OCI-LY7 (cell line): ENCODE data around the gene SYT9. TPM values are rescaled to one million over a fixed set of nuclear protein-coding genes. Genes with fewer than 3 reads are reported as not detected.

Experiments
- BruUV-seq: library from RNA; stranded (reverse); fragments of 400-500 nt; replicated peaks from 2 replicates; lab custom pipeline; 2021; lab: Mats Ljungman, UMichigan
- CTCF ChIA-PET: fragments of 300-600 bp; sonication (Branson Sonifier 250); formaldehyde crosslinking; loops from one replicate; lab custom pipeline; 2022; ENCODE audit warnings: antibody characterized with exemption; ENCODE audit not compliant: unreplicated experiment; lab: Charles Lee
- POLR2A ChIA-PET: fragments of 300-600 bp; sonication (Branson Sonifier 250); formaldehyde crosslinking; loops from one replicate; lab custom pipeline; 2022; ENCODE audit warnings: antibody characterized with exemption; lab: Charles Lee
- DNase-seq: peaks from one replicate; pipeline ENCODE4 v3.0.0-alpha.2; 2015; ENCODE audit warnings: low spot score
- H2AFZ ChIP-seq: fragments of 200-600 bp; sonication (generic), shearing (Covaris generic); 2 replicates; pipeline ENCODE4 v1.6.1; 2014; ENCODE audit warnings: mild to moderate bottlenecking, antibody characterized with exemption, low read length, moderate library complexity
- H3K27ac ChIP-seq: fragments of 200-600 bp; sonication (generic); 2 replicates; pipeline ENCODE4 v1.5.1; 2014; ENCODE audit warnings: mixed run types, low read depth, mild to moderate bottlenecking, moderate library complexity, low read length, inconsistent platforms; ENCODE audit not compliant: poor library complexity, severe bottlenecking
- H3K36me3 ChIP-seq: fragments of 200-600 bp; sonication (generic); 2 replicates; pipeline ENCODE4 v1.6.1; 2014; ENCODE audit warnings: mild to moderate bottlenecking, antibody characterized with exemption, low read length, moderate library complexity, mixed read lengths; ENCODE audit not compliant: insufficient read depth
- H3K4me1 ChIP-seq: fragments of 200-600 bp; sonication (generic); 2 replicates; pipeline ENCODE4 v1.5.1; 2014; ENCODE audit warnings: mild to moderate bottlenecking, low read length; ENCODE audit not compliant: insufficient read depth, poor library complexity, severe bottlenecking
- H3K4me2 ChIP-seq: fragments of 200-600 bp; sonication (generic); 2 replicates; pipeline ENCODE4 v1.6.1; 2014; ENCODE audit warnings: mild to moderate bottlenecking, low read length
- H3K4me3 ChIP-seq: fragments of 200-600 bp; sonication (generic); 2 replicates; pipeline ENCODE4 v1.5.1; 2014; ENCODE audit warnings: mild to moderate bottlenecking, low read depth, low read length; ENCODE audit not compliant: poor library complexity, severe bottlenecking
- H3K79me2 ChIP-seq: fragments of 200-600 bp; sonication (generic); 2 replicates; pipeline ENCODE4 v1.6.1; 2016; ENCODE audit warnings: low read depth, mild to moderate bottlenecking, low read length, moderate library complexity, mixed read lengths; ENCODE audit not compliant: insufficient read depth
- H3K9me2 ChIP-seq: fragments of 200-600 bp; sonication (generic); 2 replicates; pipeline ENCODE4 v1.6.1; 2016; ENCODE audit warnings: mild to moderate bottlenecking, low read length, mixed read lengths; ENCODE audit not compliant: insufficient read depth
- H3K9me3 ChIP-seq: fragments of 200-600 bp; sonication (generic); 2 replicates; pipeline ENCODE4 v1.6.1; 2014; ENCODE audit warnings: mild to moderate bottlenecking, mixed run types, low read length, mixed read lengths
- H4K20me1 ChIP-seq: fragments of 200-600 bp; sonication (generic); 2 replicates; pipeline ENCODE4 v1.6.1; 2014; ENCODE audit warnings: mild to moderate bottlenecking, antibody characterized with exemption, low read length, moderate library complexity, mixed read lengths; ENCODE audit not compliant: insufficient read depth
- EZH2phosphoT487 ChIP-seq: fragments of 200-600 bp; sonication (generic); IDR thresholded peaks from 2 replicates; pipeline ENCODE4 v1.6.1; 2018; ENCODE audit warnings: low read depth, borderline replicate concordance, mild to moderate bottlenecking, mixed run types, antibody characterized with exemption, low read length, moderate library complexity, mixed read lengths
- intact Hi-C: fragments of 100-400 bp; cut with micrococcal nuclease; formaldehyde crosslinking; loops from one replicate; pipeline ENCODE4 v1.10.0; 2022; ENCODE audit not compliant: unreplicated experiment
- total RNA-seq, 2 experiments: library from RNA; depleted of rRNA in 1 of 2; stranded (reverse); fragments of >200 nt in 1 of 2; shearing (Covaris generic) in 1 of 2; gene quantifications; 2 replicates each; pipeline ENCODE4 v1.2.3, GENCODE V29; 2014 to 2022
- TF ChIP-seq, protein P1 (sequence below): fragments of 200-600 bp; sonication (generic); conservative IDR thresholded peaks from 2 replicates; pipeline ENCODE4 v1.5.1; 2014; ENCODE audit warnings: mild to moderate bottlenecking, antibody characterized with exemption, low read length, moderate library complexity, mixed read lengths

SYT9 gene
- total RNA-seq, 2 experiments from 2014 or later, result 0.19 TPM; not detected in 1

DNA sequence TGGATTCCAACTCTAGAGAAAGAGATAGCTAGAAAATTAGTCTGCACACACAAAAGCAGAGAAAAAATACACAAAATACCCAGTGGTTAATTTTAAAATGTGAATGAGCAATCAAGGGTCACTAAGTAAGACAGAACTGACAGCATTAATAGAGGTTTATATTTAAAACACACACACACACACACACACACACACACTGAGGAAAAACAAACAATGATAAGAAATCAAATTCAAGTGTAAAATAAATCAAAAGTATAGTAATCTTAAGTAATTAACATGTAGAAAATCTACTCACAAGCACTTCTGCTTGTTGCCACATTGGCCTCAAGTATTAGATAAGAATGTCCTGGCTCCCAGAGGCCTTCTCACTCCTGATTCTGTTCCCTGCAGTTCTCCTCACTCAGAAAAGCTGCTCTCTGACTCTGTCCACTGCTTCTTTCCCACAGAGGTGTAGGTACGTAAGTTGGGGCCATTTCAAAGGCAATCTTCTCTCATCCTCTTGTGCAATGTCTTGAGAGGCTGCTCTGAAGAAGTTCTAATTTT is 200.3 kb downstream of the SYT9 start:
- Histone ChIP-seq H3K4me1 (peaks cover 7% of the 10 kb centered on the region), H3K27ac (no peak overlapping the region), H3K9me2 (no peaks in the 10 kb centered on the region), H3K9me3 (no peaks in the 10 kb centered on the region), H3K36me3 (no peaks in the 10 kb centered on the region), H2AFZ (no peak overlapping the region), H3K4me3 (no peak overlapping the region), H4K20me1 (no peaks in the 10 kb centered on the region), H3K79me2 (no peaks in the 10 kb centered on the region), H3K4me2 (no peak overlapping the region)
- DNase-seq, result no peak
- POLR2A ChIA-PET, result no interaction called here
- BruUV-seq, result no TSS peak
- no peak for TF ChIP-seq EZH2phosphoT487
- TF ChIP-seq, protein P1, sequence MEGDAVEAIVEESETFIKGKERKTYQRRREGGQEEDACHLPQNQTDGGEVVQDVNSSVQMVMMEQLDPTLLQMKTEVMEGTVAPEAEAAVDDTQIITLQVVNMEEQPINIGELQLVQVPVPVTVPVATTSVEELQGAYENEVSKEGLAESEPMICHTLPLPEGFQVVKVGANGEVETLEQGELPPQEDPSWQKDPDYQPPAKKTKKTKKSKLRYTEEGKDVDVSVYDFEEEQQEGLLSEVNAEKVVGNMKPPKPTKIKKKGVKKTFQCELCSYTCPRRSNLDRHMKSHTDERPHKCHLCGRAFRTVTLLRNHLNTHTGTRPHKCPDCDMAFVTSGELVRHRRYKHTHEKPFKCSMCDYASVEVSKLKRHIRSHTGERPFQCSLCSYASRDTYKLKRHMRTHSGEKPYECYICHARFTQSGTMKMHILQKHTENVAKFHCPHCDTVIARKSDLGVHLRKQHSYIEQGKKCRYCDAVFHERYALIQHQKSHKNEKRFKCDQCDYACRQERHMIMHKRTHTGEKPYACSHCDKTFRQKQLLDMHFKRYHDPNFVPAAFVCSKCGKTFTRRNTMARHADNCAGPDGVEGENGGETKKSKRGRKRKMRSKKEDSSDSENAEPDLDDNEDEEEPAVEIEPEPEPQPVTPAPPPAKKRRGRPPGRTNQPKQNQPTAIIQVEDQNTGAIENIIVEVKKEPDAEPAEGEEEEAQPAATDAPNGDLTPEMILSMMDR, result no peak
- intact Hi-C loops, result no loop called here
- CTCF ChIA-PET, result no interaction called here

DNA sequence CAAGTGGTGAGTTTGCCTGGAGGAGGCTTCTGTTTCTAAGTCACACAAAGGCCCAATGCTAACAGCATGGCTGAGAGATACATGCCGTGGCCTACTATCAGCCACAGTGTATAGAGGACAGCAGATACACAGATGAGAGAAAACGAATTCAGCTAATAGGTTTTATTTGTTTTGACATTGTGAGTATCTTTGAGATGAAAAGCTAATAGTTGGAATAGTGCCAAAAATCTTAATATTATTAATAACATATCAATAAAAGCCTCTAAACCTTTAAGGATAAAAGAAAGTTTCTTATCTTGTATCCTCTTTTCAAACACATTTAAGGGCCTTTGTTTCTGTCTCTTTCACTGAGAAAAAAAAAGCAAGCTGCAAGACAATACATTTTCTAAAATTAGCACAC is 203.2 kb downstream of the SYT9 start:
- Histone ChIP-seq H3K4me2 (no peak overlapping the region), H3K9me3 (no peaks in the 10 kb centered on the region), H3K4me3 (no peak overlapping the region), H3K79me2 (no peaks in the 10 kb centered on the region), H4K20me1 (no peaks in the 10 kb centered on the region), H3K9me2 (no peaks in the 10 kb centered on the region), H2AFZ (no peak overlapping the region), H3K4me1 (peaks cover under 1% of the 10 kb centered on the region), H3K27ac (no peak overlapping the region), H3K36me3 (no peaks in the 10 kb centered on the region)
- intact Hi-C loops, result no loop called here
- no TSS peak for BruUV-seq
- no peak for TF ChIP-seq EZH2phosphoT487
- TF ChIP-seq, protein P1, result no peak
- no peak for DNase-seq
- POLR2A ChIA-PET, result interaction anchor here (0.6 to 1.4 kb wide), 4 partner anchors 9 to 1481 kb away, joined by 3 to 7 read pairs (median 4); no protein-coding TSS in a partner anchor
- CTCF ChIA-PET, result no interaction called here

DNA sequence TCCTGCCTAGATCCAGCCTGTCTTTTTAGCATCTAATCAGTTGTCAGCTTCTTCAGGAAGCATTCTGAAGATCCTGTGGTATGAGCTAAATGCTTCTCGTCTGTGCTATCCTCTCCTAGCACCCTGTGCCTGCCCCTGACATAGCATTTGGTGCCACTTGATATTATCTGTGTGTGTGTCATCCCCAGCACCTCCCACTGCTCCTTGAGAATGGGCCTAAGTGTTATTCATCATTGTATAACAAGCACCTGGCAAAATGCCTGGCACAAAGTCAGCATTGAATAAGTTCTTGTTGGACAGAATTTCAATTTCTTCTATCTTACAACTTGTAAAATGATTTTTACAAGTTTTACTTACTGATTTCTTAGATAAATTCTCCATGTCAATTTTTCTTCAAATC is 205.5 kb downstream of the SYT9 start:
- Histone ChIP-seq H3K36me3 (no peaks in the 10 kb centered on the region), H2AFZ (no peak overlapping the region), H3K27ac (no peak overlapping the region), H3K79me2 (no peaks in the 10 kb centered on the region), H4K20me1 (no peaks in the 10 kb centered on the region), H3K4me3 (no peak overlapping the region), H3K4me1 (no peaks in the 10 kb centered on the region), H3K4me2 (no peak overlapping the region), H3K9me3 (no peaks in the 10 kb centered on the region), H3K9me2 (no peaks in the 10 kb centered on the region)
- POLR2A ChIA-PET, result no interaction called here
- DNase-seq, result no peak
- no TSS peak for BruUV-seq
- CTCF ChIA-PET, result no interaction called here
- TF ChIP-seq, protein P1, result no peak
- no peak for TF ChIP-seq EZH2phosphoT487
- intact Hi-C loops, result no loop called here
